ENCODE measurements around the gene SLCO3A1.

The SLCO3A1 gene

GRCh38 chr15:92111291-92111690 lies 257.8 kb downstream of the SLCO3A1 start:
- no peak for DNase-seq

GRCh38 chr15:92111751-92112150 lies 258.2 kb downstream of the SLCO3A1 start:
- DNase-seq: no peak

- DNase-seq: no peak
Measured at GRCh38 chr15:92112180-92112579, 258.7 kb downstream of the SLCO3A1 start.

- DNase-seq: no peak
Measured at GRCh38 chr15:92112711-92113110, 259.2 kb downstream of the SLCO3A1 start.

GRCh38 chr15:92113832-92114231 lies 260.3 kb downstream of the SLCO3A1 start:
- no peak for DNase-seq

GRCh38 chr15:92115834-92116233 lies 262.3 kb downstream of the SLCO3A1 start:
- no peak for DNase-seq

- no peak for DNase-seq
Measured at GRCh38 chr15:92116330-92116729, 262.8 kb downstream of the SLCO3A1 start.

GRCh38 chr15:92117261-92117731 lies 263.8 kb downstream of the SLCO3A1 start:
- no peak for DNase-seq

- no peak for DNase-seq
Measured at GRCh38 chr15:92118162-92118935, 264.8 kb downstream of the SLCO3A1 start.

GRCh38 chr15:92118936-92119325 lies 265.4 kb downstream of the SLCO3A1 start:
- no peak for DNase-seq

GRCh38 chr15:92120094-92120795 lies 266.7 kb downstream of the SLCO3A1 start:
- DNase-seq: no peak

- no peak for DNase-seq
Measured at GRCh38 chr15:92121047-92121446, 267.5 kb downstream of the SLCO3A1 start.

GRCh38 chr15:92122259-92122658 lies 268.8 kb downstream of the SLCO3A1 start:
- no peak for DNase-seq

GRCh38 chr15:92123962-92124656 lies 270.6 kb downstream of the SLCO3A1 start:
- no peak for DNase-seq

GRCh38 chr15:92124657-92125010 lies 271.1 kb downstream of the SLCO3A1 start:
- DNase-seq: no peak

GRCh38 chr15:92128788-92129187 lies 275.3 kb downstream of the SLCO3A1 start:
- DNase-seq: no peak

- DNase-seq: no peak
Measured at GRCh38 chr15:92130244-92130643, 276.7 kb downstream of the SLCO3A1 start.

GRCh38 chr15:92130906-92131305 lies 277.4 kb downstream of the SLCO3A1 start:
- no peak for DNase-seq

GRCh38 chr15:92132982-92133755 lies 279.7 kb downstream of the SLCO3A1 start:
- DNase-seq: no peak

GRCh38 chr15:92140796-92141195 lies 287.3 kb downstream of the SLCO3A1 start:
- DNase-seq: no peak

- DNase-seq: no peak
Measured at GRCh38 chr15:92141607-92142006, 288.1 kb downstream of the SLCO3A1 start.

GRCh38 chr15:92142242-92143232 lies 289.0 kb downstream of the SLCO3A1 start:
- no peak for DNase-seq
